Measurements from ENCODE around the gene TENT4A. TPM values are rescaled to one million over a fixed set of nuclear protein-coding genes. Genes with fewer than 3 reads are reported as not detected.

The TENT4A gene
- total RNA-seq, 1 experiment from 2014 or later = 29.6 TPM

DNA sequence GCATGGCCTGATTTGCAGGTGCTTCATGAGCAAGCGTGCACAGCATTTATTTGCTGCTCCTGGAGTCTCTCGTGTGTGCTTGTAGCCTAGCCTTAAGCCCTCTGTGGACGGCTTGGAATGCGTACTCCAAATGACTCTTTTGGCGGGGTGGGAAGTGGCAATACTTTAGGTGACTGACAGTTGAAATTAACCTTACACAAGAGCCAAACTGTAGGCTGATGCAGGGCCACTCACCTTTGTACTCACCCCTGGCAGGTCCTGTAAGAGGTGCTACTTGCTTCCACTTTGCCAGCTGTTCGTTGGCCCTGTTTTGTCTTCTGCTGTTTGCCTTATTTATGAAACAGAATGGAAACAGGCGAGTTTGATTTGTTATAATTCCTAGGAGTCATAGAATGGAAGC is 22.9 kb downstream of the TENT4A start:
- H3K36me3 ChIP-seq (ENCODE audit: control insufficient read depth, insufficient read depth, low read length) = peaks cover 2% of the 10 kb centered on the region; the same call in 1 of the 2 replicates
- no peaks in the 10 kb centered on the region for H3K9me3 ChIP-seq (ENCODE audit: control insufficient read depth, insufficient read depth, low read depth, low read length)
- BruUV-seq (replicated peaks) = no TSS peak
- DNase-seq (ENCODE audit: low read depth, low spot score) = no peak
- ChIA-PET CTCF (interaction anchor here (0.5 kb wide), 1 partner anchor 93 kb away, joined by 3 read pairs; no protein-coding TSS in a partner anchor), POLR2A (no interaction called here)
- no peak for ATAC-seq
- H3K27me3 ChIP-seq (ENCODE audit: control insufficient read depth, insufficient read depth, low read length) = no peaks in the 10 kb centered on the region
- TF ChIP-seq, protein P1, sequence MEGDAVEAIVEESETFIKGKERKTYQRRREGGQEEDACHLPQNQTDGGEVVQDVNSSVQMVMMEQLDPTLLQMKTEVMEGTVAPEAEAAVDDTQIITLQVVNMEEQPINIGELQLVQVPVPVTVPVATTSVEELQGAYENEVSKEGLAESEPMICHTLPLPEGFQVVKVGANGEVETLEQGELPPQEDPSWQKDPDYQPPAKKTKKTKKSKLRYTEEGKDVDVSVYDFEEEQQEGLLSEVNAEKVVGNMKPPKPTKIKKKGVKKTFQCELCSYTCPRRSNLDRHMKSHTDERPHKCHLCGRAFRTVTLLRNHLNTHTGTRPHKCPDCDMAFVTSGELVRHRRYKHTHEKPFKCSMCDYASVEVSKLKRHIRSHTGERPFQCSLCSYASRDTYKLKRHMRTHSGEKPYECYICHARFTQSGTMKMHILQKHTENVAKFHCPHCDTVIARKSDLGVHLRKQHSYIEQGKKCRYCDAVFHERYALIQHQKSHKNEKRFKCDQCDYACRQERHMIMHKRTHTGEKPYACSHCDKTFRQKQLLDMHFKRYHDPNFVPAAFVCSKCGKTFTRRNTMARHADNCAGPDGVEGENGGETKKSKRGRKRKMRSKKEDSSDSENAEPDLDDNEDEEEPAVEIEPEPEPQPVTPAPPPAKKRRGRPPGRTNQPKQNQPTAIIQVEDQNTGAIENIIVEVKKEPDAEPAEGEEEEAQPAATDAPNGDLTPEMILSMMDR (IDR thresholded peaks at IDR 0.05) = no peak
- no peak for TF ChIP-seq POLR2AphosphoS5 (IDR thresholded peaks at IDR 0.05; ENCODE audit: low read depth, low read length)
- peaks cover 28% of the 10 kb centered on the region for H3K4me1 ChIP-seq (ENCODE audit: control insufficient read depth, insufficient read depth, low read length)
- intact Hi-C loops (cut with micrococcal nuclease; ENCODE audit: unreplicated experiment) = no loop called here
- H3K27ac ChIP-seq (ENCODE audit: low read length) = no peak overlapping the region
- H3K4me3 ChIP-seq (ENCODE audit: low read depth in 2 of 2, low read length in 2 of 2) = no peak overlapping the region
- in situ Hi-C loops (cut with HindIII; ENCODE audit: low pct_unique_long_range_greater_than_20kb, low sequenced_read_pairs) = no loop called here

GRCh38 chr5:6736524-6737042 is 23.4 kb downstream of the TENT4A start:
- DNase-seq (ENCODE audit: low read depth, low spot score) (no peak), ATAC-seq (no peak)
- Histone ChIP-seq H3K27me3 (ENCODE audit: control insufficient read depth, insufficient read depth, low read length) (no peaks in the 10 kb centered on the region), H3K4me3 (ENCODE audit: low read depth in 2 of 2, low read length in 2 of 2) (no peak overlapping the region), H3K4me1 (ENCODE audit: control insufficient read depth, insufficient read depth, low read length) (peaks cover 24% of the 10 kb centered on the region), H3K9me3 (ENCODE audit: control insufficient read depth, insufficient read depth, low read depth, low read length) (no peaks in the 10 kb centered on the region), H3K36me3 (ENCODE audit: control insufficient read depth, insufficient read depth, low read length) (peaks cover 2% of the 10 kb centered on the region; the same call in 1 of the 2 replicates), H3K27ac (ENCODE audit: low read length) (no peak overlapping the region)
- POLR2A ChIA-PET = no interaction called here
- TF ChIP-seq, protein P1 (IDR thresholded peaks at IDR 0.05) = no peak
- TF ChIP-seq TCF7L2 (IDR thresholded peaks at IDR 0.05; ENCODE audit: low read depth, low read length) (no peak), POLR2AphosphoS5 (IDR thresholded peaks at IDR 0.05; ENCODE audit: low read depth, low read length) (no peak), SIN3A (IDR thresholded peaks at IDR 0.05; ENCODE audit: borderline replicate concordance, insufficient read depth, low read depth, low read length) (no peak)
- TF ChIP-seq, protein P2, sequence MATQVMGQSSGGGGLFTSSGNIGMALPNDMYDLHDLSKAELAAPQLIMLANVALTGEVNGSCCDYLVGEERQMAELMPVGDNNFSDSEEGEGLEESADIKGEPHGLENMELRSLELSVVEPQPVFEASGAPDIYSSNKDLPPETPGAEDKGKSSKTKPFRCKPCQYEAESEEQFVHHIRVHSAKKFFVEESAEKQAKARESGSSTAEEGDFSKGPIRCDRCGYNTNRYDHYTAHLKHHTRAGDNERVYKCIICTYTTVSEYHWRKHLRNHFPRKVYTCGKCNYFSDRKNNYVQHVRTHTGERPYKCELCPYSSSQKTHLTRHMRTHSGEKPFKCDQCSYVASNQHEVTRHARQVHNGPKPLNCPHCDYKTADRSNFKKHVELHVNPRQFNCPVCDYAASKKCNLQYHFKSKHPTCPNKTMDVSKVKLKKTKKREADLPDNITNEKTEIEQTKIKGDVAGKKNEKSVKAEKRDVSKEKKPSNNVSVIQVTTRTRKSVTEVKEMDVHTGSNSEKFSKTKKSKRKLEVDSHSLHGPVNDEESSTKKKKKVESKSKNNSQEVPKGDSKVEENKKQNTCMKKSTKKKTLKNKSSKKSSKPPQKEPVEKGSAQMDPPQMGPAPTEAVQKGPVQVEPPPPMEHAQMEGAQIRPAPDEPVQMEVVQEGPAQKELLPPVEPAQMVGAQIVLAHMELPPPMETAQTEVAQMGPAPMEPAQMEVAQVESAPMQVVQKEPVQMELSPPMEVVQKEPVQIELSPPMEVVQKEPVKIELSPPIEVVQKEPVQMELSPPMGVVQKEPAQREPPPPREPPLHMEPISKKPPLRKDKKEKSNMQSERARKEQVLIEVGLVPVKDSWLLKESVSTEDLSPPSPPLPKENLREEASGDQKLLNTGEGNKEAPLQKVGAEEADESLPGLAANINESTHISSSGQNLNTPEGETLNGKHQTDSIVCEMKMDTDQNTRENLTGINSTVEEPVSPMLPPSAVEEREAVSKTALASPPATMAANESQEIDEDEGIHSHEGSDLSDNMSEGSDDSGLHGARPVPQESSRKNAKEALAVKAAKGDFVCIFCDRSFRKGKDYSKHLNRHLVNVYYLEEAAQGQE (IDR thresholded peaks at IDR 0.05; ENCODE audit: insufficient read depth in 1 of 2, low read depth in 2 of 2, low read length in 1 of 2) = no peak
- CTCF ChIA-PET = interaction anchor here (0.5 kb wide), 1 partner anchor 94 kb away, joined by 3 read pairs; no protein-coding TSS in a partner anchor
- intact Hi-C loops (cut with micrococcal nuclease; ENCODE audit: unreplicated experiment) (no loop called here), in situ Hi-C loops (cut with HindIII; ENCODE audit: low pct_unique_long_range_greater_than_20kb, low sequenced_read_pairs) (no loop called here)
- BruUV-seq (replicated peaks) = no TSS peak
